Fibroblast of gingiva (primary cell): ENCODE data around the gene CLECL1.
"Not testable (repeated sequence)": the region's sequence is repeated elsewhere in the genome, so short reads cannot be mapped to it uniquely, and the experiment has no call there.

Experiments
- DNase-seq: peaks from one replicate; pipeline ENCODE4 v3.0.0-alpha.2; 2011; ENCODE audit warnings: low read depth

CLECL1 gene

GRCh38 chr12:9751204-9752144 is 18.6 kb upstream of the CLECL1 start:
- DNase-seq = peak; percentile 14

- peak; percentile 50 for DNase-seq
Observed at GRCh38 chr12:9750276-9751203, 17.6 kb upstream of the CLECL1 start.

- no peak for DNase-seq
Observed at GRCh38 chr12:9749640-9750039, 16.7 kb upstream of the CLECL1 start.

- no peak for DNase-seq
Observed at GRCh38 chr12:9745199-9745598, 12.3 kb upstream of the CLECL1 start.

GRCh38 chr12:9742661-9743060 is 9.8 kb upstream of the CLECL1 start:
- no peak for DNase-seq

GRCh38 chr12:9741726-9742125 is 8.8 kb upstream of the CLECL1 start:
- no peak for DNase-seq

- no peak for DNase-seq
Observed at GRCh38 chr12:9740106-9740750, 7.3 kb upstream of the CLECL1 start.

- not testable (repeated sequence) for DNase-seq
Observed at GRCh38 chr12:9739404-9740105, 6.7 kb upstream of the CLECL1 start.

- DNase-seq = not testable (repeated sequence)
Observed at GRCh38 chr12:9738905-9739304, 6.0 kb upstream of the CLECL1 start.

- DNase-seq = no peak
Observed at GRCh38 chr12:9736936-9737705, 4.2 kb upstream of the CLECL1 start.

GRCh38 chr12:9735601-9736000 is 2.7 kb upstream of the CLECL1 start:
- no peak for DNase-seq

- DNase-seq = no peak
Observed at GRCh38 chr12:9731797-9732196, 1.1 kb downstream of the CLECL1 start.

GRCh38 chr12:9731393-9731792 is 1.5 kb downstream of the CLECL1 start:
- no peak for DNase-seq

- no peak for DNase-seq
Observed at GRCh38 chr12:9730591-9730990, 2.3 kb downstream of the CLECL1 start.

GRCh38 chr12:9730011-9730410 is 2.9 kb downstream of the CLECL1 start:
- DNase-seq = no peak

GRCh38 chr12:9729082-9729481 is 3.8 kb downstream of the CLECL1 start:
- DNase-seq = no peak

- DNase-seq = no peak
Observed at GRCh38 chr12:9727813-9728212, 5.1 kb downstream of the CLECL1 start.

- DNase-seq = no peak
Observed at GRCh38 chr12:9725213-9725870, 7.6 kb downstream of the CLECL1 start.

GRCh38 chr12:9724023-9724422 is 8.9 kb downstream of the CLECL1 start:
- DNase-seq = no peak

- peak; percentile 20 for DNase-seq
Observed at GRCh38 chr12:9721394-9722092, 11.4 kb downstream of the CLECL1 start.
